Prostate gland (tissue), 2 donors: ENCODE results near the gene INPP4B. TPM values are rescaled to one million over a fixed set of nuclear protein-coding genes. Genes with fewer than 3 reads are reported as not detected.

Source experiments
- DNase-seq: peaks from one replicate; pipeline ENCODE4 v3.0.0-alpha.2; 2019; ENCODE audit warnings: low spot score
- H3K27ac ChIP-seq, 2 donors: fragments of 200-600 bp; sonication (generic); 2 replicates each; pipeline ENCODE4 v1.5.1; 2017 to 2019
- H3K27me3 ChIP-seq: fragments of 200-600 bp; sonication (generic); replicated peaks from 2 replicates; pipeline ENCODE4 v1.5.1; 2019; ENCODE audit not compliant: insufficient read depth
- H3K36me3 ChIP-seq, 2 donors: fragments of 200-600 bp; sonication (generic); 1 replicate in 1 of 2; 2 replicates in 1 of 2; pipeline versions ENCODE4 v1.5.1 to v1.8.1; 2017 to 2019
- H3K4me1 ChIP-seq: fragments of 200-600 bp; sonication (generic); replicated peaks from 2 replicates; pipeline ENCODE4 v1.5.1; 2019
- H3K4me3 ChIP-seq, 2 donors: fragments of 200-600 bp; sonication (generic); 2 replicates each; pipeline ENCODE4 v1.5.1; 2017 to 2019
- H3K9me3 ChIP-seq: fragments of 200-600 bp; sonication (generic); 2 replicates; pipeline ENCODE4 v1.5.1; 2017
- CTCF ChIP-seq, 4 experiments: fragments of 200-600 bp in 2 of 4; fragments of 450-650 bp in 2 of 4; sonication (generic) in 2 of 4; IDR thresholded peaks; 1 replicate in 3 of 4; 2 replicates in 1 of 4; pipeline ENCODE4 v1.5.1; 2016 to 2019; ENCODE audit warnings: antibody characterized with exemption in 4 of 4, mild to moderate bottlenecking in 2 of 4, moderate library complexity in 2 of 4
- POLR2A ChIP-seq: fragments of 450-650 bp; IDR thresholded peaks from one replicate; pipeline ENCODE4 v1.6.1; 2016; ENCODE audit warnings: antibody characterized with exemption, mild to moderate bottlenecking
- POLR2AphosphoS5 ChIP-seq: sonication (generic); formaldehyde crosslinking; IDR thresholded peaks from one replicate; pipeline ENCODE4 v1.6.1; 2017; ENCODE audit warnings: antibody characterized with exemption
- WGBS: methylation state at CpG from one replicate; pipeline ENCODE4 v1.1.5; 2018; 5-methylcytosine and 5-hydroxymethylcytosine counted together
- intact Hi-C: fragments of 100-400 bp; cut with DNase I; formaldehyde crosslinking; loops from one replicate; pipeline ENCODE4 v1.14.2; 2022
- total RNA-seq, 2 donors: library from RNA; depleted of rRNA; stranded (reverse); fragments of >200 nt; gene quantifications; one replicate each; pipeline ENCODE4 v1.1.0, GENCODE V29; 2016

Gene INPP4B
- total RNA-seq, 2 donors from 2014 or later = 22.3 to 49.7 TPM

GRCh38 chr4:142376204-142376603, 469.9 kb downstream of the INPP4B start:
- Histone ChIP-seq H3K27ac (no peak overlapping the region), H3K4me1 (no peaks in the 10 kb centered on the region), H3K27me3 (no peaks in the 10 kb centered on the region), H3K4me3 (no peak overlapping the region), H3K36me3 (no peaks in the 10 kb centered on the region), H3K9me3 (no peaks in the 10 kb centered on the region)
- no peak for DNase-seq
- TF ChIP-seq POLR2AphosphoS5 = no peak
- TF ChIP-seq CTCF (IDR thresholded peaks at IDR 0.05) = no peak
- TF ChIP-seq POLR2A = no peak
- intact Hi-C loops = no loop called here
- 93% methylated on average over 1 of the region's 1 CpG for WGBS

DNA sequence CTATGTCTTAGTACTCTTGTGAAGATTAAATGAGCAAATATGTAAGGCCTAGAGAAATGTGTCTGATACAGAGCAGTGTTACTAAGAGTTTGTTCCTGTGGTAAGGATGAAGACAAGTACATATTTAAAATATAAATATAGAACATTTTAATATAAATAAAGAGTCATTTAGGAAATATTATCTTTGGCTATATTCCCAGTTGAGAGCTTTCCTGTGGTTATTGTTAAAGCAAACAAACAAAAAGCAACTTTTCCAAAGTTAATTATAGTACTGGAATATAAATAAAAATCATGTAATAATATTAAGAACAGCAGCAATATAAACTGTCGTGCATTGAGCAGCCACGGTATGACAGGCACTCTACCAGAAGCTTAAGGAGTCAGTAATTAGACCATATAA, 472.5 kb downstream of the INPP4B start:
- Histone ChIP-seq H3K27me3 (no peaks in the 10 kb centered on the region), H3K9me3 (no peaks in the 10 kb centered on the region), H3K4me1 (no peaks in the 10 kb centered on the region), H3K4me3 (no peak overlapping the region), H3K27ac (no peak overlapping the region), H3K36me3 (no peaks in the 10 kb centered on the region)
- DNase-seq = no peak
- TF ChIP-seq POLR2AphosphoS5 = no peak
- TF ChIP-seq CTCF (IDR thresholded peaks at IDR 0.05) = no peak
- no peak for TF ChIP-seq POLR2A
- WGBS = 31% methylated on average over 2 of the region's 2 CpGs
- intact Hi-C loops = no loop called here

DNA sequence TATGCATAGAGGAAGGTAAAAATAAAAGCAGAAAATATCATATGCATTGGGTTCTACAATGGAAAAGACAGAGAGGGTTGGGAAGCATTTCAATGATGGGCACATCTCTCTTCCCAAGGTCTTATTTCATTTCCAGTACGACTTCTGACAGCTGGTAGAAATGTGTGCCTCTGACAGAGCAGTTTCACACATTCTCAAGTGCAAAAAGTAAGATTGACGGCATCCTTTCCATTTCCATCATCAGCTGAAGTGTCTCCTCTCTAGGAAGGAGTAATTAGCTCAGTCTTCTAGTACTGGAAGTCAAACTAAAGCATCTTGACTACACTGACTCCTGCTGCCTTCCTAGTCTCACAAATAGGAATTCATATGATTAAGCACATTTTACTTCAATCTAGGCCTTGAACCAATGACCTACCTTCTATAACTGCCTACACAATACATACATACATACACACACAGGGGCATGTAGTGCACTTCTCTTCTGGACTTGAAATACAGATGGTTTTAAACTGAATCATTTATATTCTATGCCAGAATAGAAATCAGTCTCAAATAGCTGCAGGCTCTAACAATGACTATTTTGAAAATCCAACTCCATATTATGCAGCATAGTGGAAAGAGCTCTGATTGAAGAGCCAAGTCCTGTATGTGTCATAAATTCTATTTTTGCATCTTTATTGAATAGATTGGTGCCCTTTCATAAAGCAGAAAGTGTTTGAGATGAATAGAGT, 473.4 kb downstream of the INPP4B start:
- H3K9me3 ChIP-seq = no peaks in the 10 kb centered on the region
- no peak overlapping the region for H3K27ac ChIP-seq
- no peak for DNase-seq
- H3K27me3 ChIP-seq = no peaks in the 10 kb centered on the region
- TF ChIP-seq POLR2AphosphoS5 (no peak), POLR2A (no peak), CTCF (IDR thresholded peaks at IDR 0.05) (no peak)
- H3K36me3 ChIP-seq = no peaks in the 10 kb centered on the region
- no peaks in the 10 kb centered on the region for H3K4me1 ChIP-seq
- WGBS = 90% methylated on average over 2 of the region's 2 CpGs
- no peak overlapping the region for H3K4me3 ChIP-seq
- intact Hi-C loops = no loop called here

DNA sequence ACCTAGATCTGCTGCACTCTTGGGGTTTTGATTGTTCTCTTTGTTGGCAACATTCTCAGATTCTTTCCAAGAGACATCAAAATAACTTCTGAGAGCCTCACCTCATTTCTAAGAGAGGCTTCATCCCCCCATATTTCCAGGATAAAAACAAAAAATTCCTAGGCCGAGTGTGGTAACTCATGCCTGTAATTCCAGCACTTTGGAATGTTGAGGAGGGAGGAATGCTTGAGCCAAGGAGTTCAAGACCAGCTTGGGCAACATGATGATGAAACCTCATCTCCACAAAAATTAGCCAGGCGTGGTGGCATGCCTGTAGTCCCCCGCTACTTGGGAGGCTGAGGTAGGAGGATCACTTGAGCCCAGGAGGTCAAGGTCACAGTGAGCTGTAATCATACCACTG, 477.0 kb downstream of the INPP4B start:
- TF ChIP-seq CTCF (IDR thresholded peaks at IDR 0.05) (no peak), POLR2AphosphoS5 (no peak), POLR2A (no peak)
- no peak for DNase-seq
- no peaks in the 10 kb centered on the region for H3K9me3 ChIP-seq
- H3K36me3 ChIP-seq = no peaks in the 10 kb centered on the region
- 96% methylated on average over 3 of the region's 3 CpGs for WGBS
- intact Hi-C loops = no loop called here
- no peak overlapping the region for H3K27ac ChIP-seq
- no peaks in the 10 kb centered on the region for H3K27me3 ChIP-seq
- H3K4me3 ChIP-seq = no peak overlapping the region
- no peaks in the 10 kb centered on the region for H3K4me1 ChIP-seq

GRCh38 chr4:142367418-142368180, 478.5 kb downstream of the INPP4B start:
- 61% methylated on average over 6 of the region's 6 CpGs for WGBS
- intact Hi-C loops = no loop called here
- no peak overlapping the region for H3K4me3 ChIP-seq

More at GRCh38 chr4:142367418-142368180, 478.5 kb downstream of the INPP4B start:
- Histone ChIP-seq H3K9me3 (no peaks in the 10 kb centered on the region), H3K27me3 (no peaks in the 10 kb centered on the region), H3K36me3 (no peaks in the 10 kb centered on the region), H3K4me1 (no peaks in the 10 kb centered on the region), H3K27ac (no peak overlapping the region)
- DNase-seq = no peak
- no peak for TF ChIP-seq CTCF (IDR thresholded peaks at IDR 0.05)
- no peak for TF ChIP-seq POLR2A
- TF ChIP-seq POLR2AphosphoS5 = no peak
